ENCODE measurements around the gene CD37. TPM values are rescaled to one million over a fixed set of nuclear protein-coding genes. Genes with fewer than 3 reads are reported as not detected.
A peak's percentile ranks its signal among the peaks of the same experiment; 100 is the strongest.
"Not testable (repeated sequence)": the region's sequence is repeated elsewhere in the genome, so short reads cannot be mapped to it uniquely, and the experiment has no call there.

The CD37 gene
- total RNA-seq, 1 experiment from 2014 or later = not detected

DNA sequence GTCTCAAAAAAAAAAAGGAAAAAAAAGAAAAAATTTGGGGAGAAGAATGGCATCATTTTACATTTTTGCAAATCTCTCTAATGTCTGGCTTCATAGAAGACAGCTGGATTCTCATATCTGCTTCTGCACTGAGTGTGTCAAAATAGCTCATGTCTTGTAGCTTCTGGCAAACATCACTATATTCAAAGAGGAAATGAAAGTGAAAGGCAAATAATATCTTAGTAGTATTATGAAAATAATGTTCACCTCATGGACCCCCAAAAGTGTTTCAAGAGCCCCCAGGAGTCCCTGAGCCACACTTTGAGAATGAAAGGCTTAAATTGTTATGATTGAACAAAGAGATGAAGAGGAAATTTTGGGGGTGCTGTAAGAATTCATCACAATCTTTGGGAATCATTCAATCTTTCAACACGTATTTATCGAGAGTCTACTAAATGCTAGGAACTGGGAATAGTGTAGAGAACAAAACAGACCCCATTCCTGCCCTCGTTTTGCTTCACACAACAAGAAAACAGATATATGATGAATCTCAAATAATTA lies 9.0 kb upstream of the CD37 start:
- no peak for DNase-seq
- Histone ChIP-seq H3K9me3 (0 out of 2 replicates have a peak, but pooled peaks cover 4% of the 10 kb centered on the region), H3K27me3 (replicated peaks; ENCODE audit: control insufficient read depth, insufficient read depth, low read length) (no peaks in the 10 kb centered on the region), H3K4me1 (no peaks in the 10 kb centered on the region), H3K4me3 (ENCODE audit: low read depth, low read length) (no peak overlapping the region), H3K36me3 (ENCODE audit: control insufficient read depth, insufficient read depth, low read length) (no peaks in the 10 kb centered on the region)
- intact Hi-C loops (cut with micrococcal nuclease; ENCODE audit: unreplicated experiment) = no loop called here
- H3K4me1 Mint-ChIP-seq (ENCODE audit: low read depth, unreplicated experiment) = no peaks in the 10 kb centered on the region
- TF ChIP-seq, protein P1, sequence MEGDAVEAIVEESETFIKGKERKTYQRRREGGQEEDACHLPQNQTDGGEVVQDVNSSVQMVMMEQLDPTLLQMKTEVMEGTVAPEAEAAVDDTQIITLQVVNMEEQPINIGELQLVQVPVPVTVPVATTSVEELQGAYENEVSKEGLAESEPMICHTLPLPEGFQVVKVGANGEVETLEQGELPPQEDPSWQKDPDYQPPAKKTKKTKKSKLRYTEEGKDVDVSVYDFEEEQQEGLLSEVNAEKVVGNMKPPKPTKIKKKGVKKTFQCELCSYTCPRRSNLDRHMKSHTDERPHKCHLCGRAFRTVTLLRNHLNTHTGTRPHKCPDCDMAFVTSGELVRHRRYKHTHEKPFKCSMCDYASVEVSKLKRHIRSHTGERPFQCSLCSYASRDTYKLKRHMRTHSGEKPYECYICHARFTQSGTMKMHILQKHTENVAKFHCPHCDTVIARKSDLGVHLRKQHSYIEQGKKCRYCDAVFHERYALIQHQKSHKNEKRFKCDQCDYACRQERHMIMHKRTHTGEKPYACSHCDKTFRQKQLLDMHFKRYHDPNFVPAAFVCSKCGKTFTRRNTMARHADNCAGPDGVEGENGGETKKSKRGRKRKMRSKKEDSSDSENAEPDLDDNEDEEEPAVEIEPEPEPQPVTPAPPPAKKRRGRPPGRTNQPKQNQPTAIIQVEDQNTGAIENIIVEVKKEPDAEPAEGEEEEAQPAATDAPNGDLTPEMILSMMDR (IDR thresholded peaks at IDR 0.05; ENCODE audit: insufficient read depth in 1 of 2, low read depth in 1 of 2, low read length in 1 of 2, severe bottlenecking in 1 of 2, unreplicated experiment in 1 of 2) = no peak
- H3K27ac Mint-ChIP-seq (ENCODE audit: unreplicated experiment) = no peak overlapping the region
- no peak overlapping the region for H3K4me3 Mint-ChIP-seq (ENCODE audit: unreplicated experiment)
- BruUV-seq (replicated peaks) = no TSS peak
- H3K27me3 Mint-ChIP-seq (ENCODE audit: insufficient read depth, unreplicated experiment) = no peaks in the 10 kb centered on the region
- no peaks in the 10 kb centered on the region for H3K36me3 Mint-ChIP-seq (ENCODE audit: insufficient read depth, unreplicated experiment)
- no peaks in the 10 kb centered on the region for H3K9me3 Mint-ChIP-seq (ENCODE audit: unreplicated experiment)
- POLR2A ChIA-PET = no interaction called here
- CTCF ChIA-PET = no interaction called here

DNA sequence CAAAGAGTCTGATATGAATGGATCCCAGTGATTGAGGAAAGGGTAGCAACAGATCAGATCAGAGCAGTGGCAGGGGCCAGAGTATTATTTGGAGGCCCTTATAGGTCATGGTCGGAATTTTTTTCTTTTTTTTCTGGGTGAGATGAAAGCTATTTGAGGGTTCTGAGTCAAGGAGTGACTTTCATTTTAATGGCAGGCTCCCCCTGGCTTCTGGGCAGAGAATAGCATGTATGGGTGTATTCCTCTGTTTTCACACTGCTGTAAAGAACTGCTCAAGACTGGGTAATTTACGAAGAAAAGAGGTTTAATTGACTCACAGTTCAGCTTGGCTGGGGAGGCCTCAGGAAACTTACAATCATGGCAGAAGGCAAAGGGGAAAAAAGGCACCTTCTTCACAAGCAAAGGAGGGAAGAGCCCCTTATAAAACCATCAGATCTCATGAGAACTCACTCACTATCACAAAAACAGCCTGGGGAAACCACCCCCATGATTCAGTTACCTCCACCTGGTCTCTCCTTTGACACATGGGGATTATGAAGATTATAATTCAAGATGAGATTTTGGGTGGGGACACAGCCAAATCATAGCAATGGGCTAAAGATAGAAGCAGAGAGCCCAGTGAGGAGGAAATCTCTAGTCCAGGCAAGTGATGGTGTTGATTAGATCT lies 7.2 kb upstream of the CD37 start:
- intact Hi-C loops (cut with micrococcal nuclease; ENCODE audit: unreplicated experiment) = loop anchor here (1.0 kb wide), 1 partner anchor 102 kb away; no protein-coding TSS in a partner anchor
- H3K4me3 ChIP-seq (ENCODE audit: low read depth, low read length) = no peak overlapping the region
- CTCF ChIA-PET = interaction anchor here (0.5 to 1.0 kb wide), 5 partner anchors 10 to 540 kb away, joined by 3 to 5 read pairs (median 4); no protein-coding TSS in a partner anchor
- POLR2A ChIA-PET = no interaction called here
- Mint-ChIP-seq H3K36me3 (ENCODE audit: insufficient read depth, unreplicated experiment) (no peaks in the 10 kb centered on the region), H3K27me3 (ENCODE audit: insufficient read depth, unreplicated experiment) (no peaks in the 10 kb centered on the region), H3K9me3 (ENCODE audit: unreplicated experiment) (no peaks in the 10 kb centered on the region), H3K27ac (ENCODE audit: unreplicated experiment) (no peak overlapping the region), H3K4me1 (ENCODE audit: low read depth, unreplicated experiment) (no peaks in the 10 kb centered on the region), H3K4me3 (ENCODE audit: unreplicated experiment) (no peak overlapping the region)
- H3K9me3 ChIP-seq = 0 out of 2 replicates have a peak, but pooled peaks cover 2% of the 10 kb centered on the region
- BruUV-seq (replicated peaks) = no TSS peak
- DNase-seq = peak; percentile 35 to 47
- no peaks in the 10 kb centered on the region for H3K4me1 ChIP-seq
- no peaks in the 10 kb centered on the region for H3K36me3 ChIP-seq (ENCODE audit: control insufficient read depth, insufficient read depth, low read length)
- no peaks in the 10 kb centered on the region for H3K27me3 ChIP-seq (replicated peaks; ENCODE audit: control insufficient read depth, insufficient read depth, low read length)
- TF ChIP-seq, protein P1 (IDR thresholded peaks at IDR 0.05; ENCODE audit: insufficient read depth in 1 of 2, low read depth in 1 of 2, low read length in 1 of 2, severe bottlenecking in 1 of 2, unreplicated experiment in 1 of 2) = peak; percentile 64 to 74

DNA sequence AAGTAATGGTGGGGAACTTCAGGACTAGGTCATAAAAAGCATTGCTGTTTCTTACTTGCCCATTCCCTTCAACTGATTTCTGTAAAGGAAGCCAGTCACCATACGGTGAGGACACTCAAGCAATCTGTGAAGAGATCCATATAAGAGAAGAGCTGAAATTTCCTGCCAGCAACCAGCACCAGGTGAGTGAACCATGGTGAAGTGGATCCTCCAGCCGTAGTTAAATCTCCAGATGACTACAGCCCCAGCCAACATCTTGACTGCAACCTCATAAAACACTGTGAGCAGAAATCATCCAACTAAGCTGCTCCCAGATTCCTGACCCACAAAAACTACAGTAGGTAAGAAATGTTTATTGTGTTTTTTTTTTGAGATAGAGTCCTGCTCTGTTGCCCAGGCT lies 6.5 kb upstream of the CD37 start:
- no peaks in the 10 kb centered on the region for H3K9me3 Mint-ChIP-seq (ENCODE audit: unreplicated experiment)
- H3K36me3 ChIP-seq (ENCODE audit: control insufficient read depth, insufficient read depth, low read length) = no peaks in the 10 kb centered on the region
- no peak overlapping the region for H3K4me3 Mint-ChIP-seq (ENCODE audit: unreplicated experiment)
- no TSS peak for BruUV-seq (replicated peaks)
- POLR2A ChIA-PET = no interaction called here
- no peaks in the 10 kb centered on the region for H3K4me1 Mint-ChIP-seq (ENCODE audit: low read depth, unreplicated experiment)
- no peaks in the 10 kb centered on the region for H3K36me3 Mint-ChIP-seq (ENCODE audit: insufficient read depth, unreplicated experiment)
- intact Hi-C loops (cut with micrococcal nuclease; ENCODE audit: unreplicated experiment) = loop anchor here (1.0 kb wide), 1 partner anchor 102 kb away; no protein-coding TSS in a partner anchor
- no peak overlapping the region for H3K27ac Mint-ChIP-seq (ENCODE audit: unreplicated experiment)
- H3K27me3 Mint-ChIP-seq (ENCODE audit: insufficient read depth, unreplicated experiment) = no peaks in the 10 kb centered on the region
- TF ChIP-seq, protein P1 (IDR thresholded peaks at IDR 0.05; ENCODE audit: insufficient read depth in 1 of 2, low read depth in 1 of 2, low read length in 1 of 2, severe bottlenecking in 1 of 2, unreplicated experiment in 1 of 2) = no peak
- CTCF ChIA-PET = interaction anchor here (0.5 kb wide), 1 partner anchor 140 kb away, joined by 3 read pairs; no protein-coding TSS in a partner anchor
- no peak for DNase-seq
- H3K4me1 ChIP-seq = no peaks in the 10 kb centered on the region
- no peak overlapping the region for H3K4me3 ChIP-seq (ENCODE audit: low read depth, low read length)
- H3K9me3 ChIP-seq = no peaks in the 10 kb centered on the region
- H3K27me3 ChIP-seq (replicated peaks; ENCODE audit: control insufficient read depth, insufficient read depth, low read length) = no peaks in the 10 kb centered on the region

DNA sequence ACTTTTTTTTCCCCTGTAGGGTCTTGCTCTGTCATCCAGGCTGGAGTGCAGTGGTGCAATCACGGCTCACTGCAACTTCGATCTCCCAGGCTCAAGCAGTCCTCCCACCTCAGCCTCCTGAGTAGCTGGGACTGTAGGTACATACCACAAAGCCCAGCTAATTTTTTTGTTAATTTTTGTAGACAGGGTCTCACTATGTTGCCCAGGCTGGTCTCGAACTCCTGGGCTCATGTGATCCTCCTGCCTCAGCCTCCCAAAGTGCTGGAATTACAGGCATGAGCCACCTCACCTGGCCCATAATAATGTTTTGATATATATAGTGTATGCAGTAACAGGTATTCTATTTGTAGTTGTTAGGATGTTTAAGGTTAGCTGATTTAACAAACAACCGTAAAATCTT lies 4.0 kb upstream of the CD37 start:
- H3K4me1 Mint-ChIP-seq (ENCODE audit: low read depth, unreplicated experiment); H3K9me3 ChIP-seq; H3K4me3 Mint-ChIP-seq (ENCODE audit: unreplicated experiment); POLR2A ChIA-PET; H3K9me3 Mint-ChIP-seq (ENCODE audit: unreplicated experiment); H3K27ac Mint-ChIP-seq (ENCODE audit: unreplicated experiment); H3K36me3 Mint-ChIP-seq (ENCODE audit: insufficient read depth, unreplicated experiment); H3K36me3 ChIP-seq (ENCODE audit: control insufficient read depth, insufficient read depth, low read length); intact Hi-C loops (cut with micrococcal nuclease; ENCODE audit: unreplicated experiment); H3K4me3 ChIP-seq (ENCODE audit: low read depth, low read length); H3K27me3 Mint-ChIP-seq (ENCODE audit: insufficient read depth, unreplicated experiment); H3K27me3 ChIP-seq (replicated peaks; ENCODE audit: control insufficient read depth, insufficient read depth, low read length); H3K4me1 ChIP-seq; BruUV-seq (replicated peaks): not testable (repeated sequence)
- DNase-seq = peak in 1 of 2 experiments; percentile 17
- CTCF ChIA-PET = interaction anchor here (0.5 kb wide), 1 partner anchor 777 kb away, joined by 6 read pairs; no protein-coding TSS in a partner anchor
